Measurements from ENCODE around the gene GPC6. TPM values are rescaled to one million over a fixed set of nuclear protein-coding genes. Genes with fewer than 3 reads are reported as not detected.
A peak's percentile ranks its signal among the peaks of the same experiment; 100 is the strongest.

GPC6 gene
- total RNA-seq, 1 donor: 77.8 TPM

DNA sequence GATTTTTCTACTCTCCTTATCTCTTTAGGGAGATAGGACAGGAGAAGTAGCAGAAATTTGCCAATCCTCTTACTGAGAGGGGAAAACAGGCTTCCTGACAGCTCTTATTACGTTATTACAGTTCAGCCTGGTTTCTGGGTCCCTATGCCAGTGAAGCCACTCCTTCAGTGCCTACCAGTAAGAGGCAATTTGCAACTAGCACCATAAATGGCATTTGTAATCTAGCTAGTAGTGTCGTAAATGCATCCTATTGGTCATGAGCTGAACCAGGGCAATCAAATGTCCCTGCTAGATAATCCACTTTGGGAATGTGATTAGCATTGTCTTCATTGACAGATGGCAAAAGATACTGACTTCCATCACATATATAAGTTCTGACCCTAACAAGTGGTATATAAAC is 824.1 kb downstream of the GPC6 start:
- Histone ChIP-seq H3K27ac (ENCODE audit: low read depth, low read length) (no peak overlapping the region), H3K36me3 (ENCODE audit: insufficient read depth, low read length) (no peaks in the 10 kb centered on the region), H3K4me1 (ENCODE audit: insufficient read depth, low read length) (no peaks in the 10 kb centered on the region), H3K79me2 (ENCODE audit: insufficient read depth, low read length) (no peaks in the 10 kb centered on the region), H3K9me3 (ENCODE audit: low read depth, low read length) (no peaks in the 10 kb centered on the region), H3K4me3 (ENCODE audit: insufficient read depth, low read length) (no peak overlapping the region), H4K20me1 (ENCODE audit: insufficient read depth, low read length) (no peaks in the 10 kb centered on the region), H2AFZ (ENCODE audit: low read length) (no peak overlapping the region), H3K27me3 (ENCODE audit: insufficient read depth, low read length) (no peaks in the 10 kb centered on the region), H3K4me2 (ENCODE audit: insufficient read depth, low read length) (no peak overlapping the region)
- DNase-seq (ENCODE audit: insufficient read length, low spot score, missing footprints): no peak
- TF ChIP-seq, protein P1, sequence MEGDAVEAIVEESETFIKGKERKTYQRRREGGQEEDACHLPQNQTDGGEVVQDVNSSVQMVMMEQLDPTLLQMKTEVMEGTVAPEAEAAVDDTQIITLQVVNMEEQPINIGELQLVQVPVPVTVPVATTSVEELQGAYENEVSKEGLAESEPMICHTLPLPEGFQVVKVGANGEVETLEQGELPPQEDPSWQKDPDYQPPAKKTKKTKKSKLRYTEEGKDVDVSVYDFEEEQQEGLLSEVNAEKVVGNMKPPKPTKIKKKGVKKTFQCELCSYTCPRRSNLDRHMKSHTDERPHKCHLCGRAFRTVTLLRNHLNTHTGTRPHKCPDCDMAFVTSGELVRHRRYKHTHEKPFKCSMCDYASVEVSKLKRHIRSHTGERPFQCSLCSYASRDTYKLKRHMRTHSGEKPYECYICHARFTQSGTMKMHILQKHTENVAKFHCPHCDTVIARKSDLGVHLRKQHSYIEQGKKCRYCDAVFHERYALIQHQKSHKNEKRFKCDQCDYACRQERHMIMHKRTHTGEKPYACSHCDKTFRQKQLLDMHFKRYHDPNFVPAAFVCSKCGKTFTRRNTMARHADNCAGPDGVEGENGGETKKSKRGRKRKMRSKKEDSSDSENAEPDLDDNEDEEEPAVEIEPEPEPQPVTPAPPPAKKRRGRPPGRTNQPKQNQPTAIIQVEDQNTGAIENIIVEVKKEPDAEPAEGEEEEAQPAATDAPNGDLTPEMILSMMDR (IDR thresholded peaks at IDR 0.05; ENCODE audit: extremely low read depth, low read depth, low read length): no peak

DNA sequence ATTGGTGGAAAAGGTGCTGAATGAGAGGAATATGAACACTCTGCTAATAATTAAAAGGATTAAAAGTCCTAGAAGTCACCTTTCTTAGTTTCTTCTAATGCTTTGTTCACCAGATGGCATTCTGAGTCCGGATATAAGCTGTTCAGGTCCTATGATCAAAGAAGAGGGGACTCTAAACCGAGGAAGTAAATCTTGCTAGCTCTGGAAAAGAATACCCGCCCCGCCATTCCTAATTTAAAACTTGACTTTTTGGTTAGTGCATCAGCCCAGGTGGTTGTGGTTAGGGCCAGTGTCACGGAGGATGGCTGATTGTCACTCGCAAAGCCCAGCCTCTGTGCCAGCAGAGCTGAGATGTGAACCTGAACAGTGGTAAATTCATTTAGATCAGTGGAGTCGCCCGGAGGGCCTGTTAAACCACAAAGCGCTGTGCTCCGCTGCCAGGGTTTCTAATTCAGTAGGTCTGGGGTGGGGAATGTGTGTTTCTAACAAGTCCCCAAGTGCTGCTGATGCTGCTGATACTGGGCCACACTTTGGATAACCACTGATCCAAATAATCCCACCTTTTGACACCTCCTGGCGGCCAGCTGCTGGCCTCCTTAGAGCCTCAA is 827.5 kb downstream of the GPC6 start:
- Histone ChIP-seq H3K9me3 (ENCODE audit: low read depth, low read length) (no peaks in the 10 kb centered on the region), H2AFZ (ENCODE audit: low read length) (no peak overlapping the region), H3K27me3 (ENCODE audit: insufficient read depth, low read length) (no peaks in the 10 kb centered on the region), H3K4me2 (ENCODE audit: insufficient read depth, low read length) (no peak overlapping the region), H3K27ac (ENCODE audit: low read depth, low read length) (no peak overlapping the region), H3K4me1 (ENCODE audit: insufficient read depth, low read length) (no peaks in the 10 kb centered on the region), H3K4me3 (ENCODE audit: insufficient read depth, low read length) (no peak overlapping the region), H4K20me1 (ENCODE audit: insufficient read depth, low read length) (no peaks in the 10 kb centered on the region), H3K36me3 (ENCODE audit: insufficient read depth, low read length) (no peaks in the 10 kb centered on the region), H3K79me2 (ENCODE audit: insufficient read depth, low read length) (no peaks in the 10 kb centered on the region)
- DNase-seq (ENCODE audit: insufficient read length, low spot score, missing footprints): no peak
- TF ChIP-seq, protein P1 (IDR thresholded peaks at IDR 0.05; ENCODE audit: extremely low read depth, low read depth, low read length): no peak

DNA sequence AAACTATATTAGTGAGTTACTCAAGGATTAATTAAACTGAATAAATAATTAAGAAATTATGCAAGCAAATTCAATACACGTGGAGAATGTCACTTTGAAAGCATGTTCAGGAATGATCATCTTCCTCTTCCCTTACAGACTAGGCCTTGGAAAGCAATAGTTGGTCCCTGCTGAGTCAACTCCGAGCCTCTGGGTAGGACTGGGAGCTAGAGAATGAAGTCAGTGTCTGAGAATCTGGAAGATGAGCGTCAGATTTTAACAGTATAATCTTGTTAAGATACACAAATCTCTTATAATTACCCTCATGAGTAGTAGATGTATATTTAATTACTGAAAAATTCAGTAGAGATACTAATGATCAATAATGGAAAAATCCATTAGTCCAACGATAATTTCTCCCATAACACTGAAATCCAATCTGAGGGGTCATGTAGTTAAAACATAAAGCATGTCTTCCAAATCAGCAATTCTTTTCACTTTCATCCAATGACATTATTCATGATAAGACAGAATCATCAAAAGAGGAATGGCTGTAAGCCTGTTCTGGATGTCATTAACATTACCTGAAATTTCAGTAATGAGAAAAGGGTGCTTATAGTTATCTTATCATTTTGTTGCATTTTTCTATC is 829.9 kb downstream of the GPC6 start:
- Histone ChIP-seq H2AFZ (ENCODE audit: low read length) (no peak overlapping the region), H3K27me3 (ENCODE audit: insufficient read depth, low read length) (no peaks in the 10 kb centered on the region), H4K20me1 (ENCODE audit: insufficient read depth, low read length) (no peaks in the 10 kb centered on the region), H3K4me2 (ENCODE audit: insufficient read depth, low read length) (no peak overlapping the region), H3K9me3 (ENCODE audit: low read depth, low read length) (no peaks in the 10 kb centered on the region), H3K79me2 (ENCODE audit: insufficient read depth, low read length) (no peaks in the 10 kb centered on the region), H3K36me3 (ENCODE audit: insufficient read depth, low read length) (no peaks in the 10 kb centered on the region), H3K4me3 (ENCODE audit: insufficient read depth, low read length) (no peak overlapping the region), H3K27ac (ENCODE audit: low read depth, low read length) (no peak overlapping the region), H3K4me1 (ENCODE audit: insufficient read depth, low read length) (peaks cover 3% of the 10 kb centered on the region)
- TF ChIP-seq, protein P1 (IDR thresholded peaks at IDR 0.05; ENCODE audit: extremely low read depth, low read depth, low read length): no peak
- DNase-seq (ENCODE audit: insufficient read length, low spot score, missing footprints): peak; percentile 48

DNA sequence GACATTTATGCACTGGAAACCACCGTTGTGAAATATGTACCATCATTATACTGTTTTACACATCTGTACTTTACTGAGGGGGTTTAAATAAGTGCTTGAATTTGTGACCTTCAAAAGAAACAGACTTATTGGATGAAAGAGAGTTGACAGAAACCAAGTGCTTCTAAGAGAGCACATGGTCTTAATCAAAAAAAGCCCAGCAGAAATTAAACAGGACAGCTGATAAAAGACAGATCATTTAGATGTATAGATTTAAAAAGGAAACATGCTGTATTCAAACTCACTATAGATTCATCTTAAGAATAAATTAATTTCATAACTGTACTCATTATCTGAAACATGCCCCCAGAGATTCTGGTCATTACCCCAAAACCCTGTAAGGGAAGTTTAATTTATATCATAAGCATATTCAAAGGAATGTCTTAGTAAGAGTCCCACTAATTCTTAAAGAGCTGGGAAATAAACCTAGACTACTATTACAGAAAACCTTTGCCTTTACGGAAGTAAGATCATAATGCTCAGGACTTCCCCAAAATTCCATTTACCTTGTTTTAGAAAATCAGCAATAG is 831.1 kb downstream of the GPC6 start:
- Histone ChIP-seq H3K4me1 (ENCODE audit: insufficient read depth, low read length) (peaks cover 7% of the 10 kb centered on the region), H2AFZ (ENCODE audit: low read length) (no peak overlapping the region), H3K27me3 (ENCODE audit: insufficient read depth, low read length) (no peaks in the 10 kb centered on the region), H3K4me3 (ENCODE audit: insufficient read depth, low read length) (no peak overlapping the region), H4K20me1 (ENCODE audit: insufficient read depth, low read length) (no peaks in the 10 kb centered on the region), H3K27ac (ENCODE audit: low read depth, low read length) (no peak overlapping the region), H3K9me3 (ENCODE audit: low read depth, low read length) (no peaks in the 10 kb centered on the region), H3K4me2 (ENCODE audit: insufficient read depth, low read length) (no peak overlapping the region), H3K36me3 (ENCODE audit: insufficient read depth, low read length) (no peaks in the 10 kb centered on the region), H3K79me2 (ENCODE audit: insufficient read depth, low read length) (no peaks in the 10 kb centered on the region)
- TF ChIP-seq, protein P1 (IDR thresholded peaks at IDR 0.05; ENCODE audit: extremely low read depth, low read depth, low read length): no peak
- DNase-seq (ENCODE audit: insufficient read length, low spot score, missing footprints): no peak

Measured in osteoblast (primary cell).